GM12878 (cell line): ENCODE measurements around the gene PLA2G6. TPM values are rescaled to one million over a fixed set of nuclear protein-coding genes. Genes with fewer than 3 reads are reported as not detected.

Source experiments
- ATAC-seq: fragments of 200-7000 bp; cut with Tn5 transposase; 3 replicates; pipeline ENCODE4 v1.9.1; 2020; ENCODE audit warnings: mild to moderate bottlenecking, moderate library complexity
- BruUV-seq: library from RNA; stranded (reverse); fragments of 400-500 nt; replicated peaks from 2 replicates; lab custom pipeline; 2021; lab: Mats Ljungman, UMichigan
- CTCF ChIA-PET: fragments of 300-600 bp; sonication (Branson Sonifier 250); formaldehyde crosslinking; extraction: SDS; loops from one replicate; lab custom pipeline; 2021; ENCODE audit warnings: inconsistent platforms; lab: Yijun Ruan, JAX
- POLR2A ChIA-PET: fragments of 350-600 bp; formaldehyde crosslinking; extraction: SDS; loops from one replicate; lab custom pipeline; 2021; ENCODE audit warnings: inconsistent platforms; lab: Charles Lee
- RAD21 ChIA-PET: fragments of 300-600 bp; sonication (Branson Sonifier 250); formaldehyde crosslinking; loops from one replicate; lab custom pipeline; 2023; ENCODE audit warnings: antibody characterized with exemption; ENCODE audit not compliant: unreplicated experiment; lab: Charles Lee
- SMC1A ChIA-PET: fragments of 300-600 bp; sonication (Branson Sonifier 250); formaldehyde crosslinking; loops from one replicate; lab custom pipeline; 2023; ENCODE audit not compliant: unreplicated experiment, uncharacterized antibody; lab: Charles Lee
- DNase-seq: peaks from one replicate; pipeline ENCODE4 v3.0.0-alpha.2; 2011; ENCODE audit warnings: low read depth, low spot score
- FAIRE-seq: peaks from 3 replicates; lab custom pipeline; 2011; peaks lifted over from hg19 to GRCh38; lab: Jason Lieb, UNC
- H2AFZ ChIP-seq: 2 replicates; pipeline ENCODE4 v1.6.0; 2011; ENCODE audit warnings: low read depth, low read length, control low read depth; ENCODE audit not compliant: control insufficient read depth
- H3K27ac ChIP-seq: 2 replicates; pipeline ENCODE4 v1.5.1; 2011; ENCODE audit warnings: control low read depth; ENCODE audit not compliant: control insufficient read depth, insufficient read depth
- H3K27me3 ChIP-seq, 2 experiments: replicated peaks in 1 of 2; 2 replicates each; pipeline versions ENCODE4 v1.6.0 to v1.6.1; 2011; ENCODE audit warnings: low read length in 1 of 2; ENCODE audit not compliant: control insufficient read depth in 2 of 2, insufficient read depth in 2 of 2
- H3K36me3 ChIP-seq, 2 experiments: 2 replicates each; pipeline ENCODE4 v1.5.1; 2011; ENCODE audit warnings: low read length in 1 of 2; ENCODE audit not compliant: control insufficient read depth in 2 of 2, insufficient read depth in 2 of 2
- H3K4me1 ChIP-seq: 2 replicates; pipeline ENCODE4 v1.6.1; 2011; ENCODE audit warnings: mild to moderate bottlenecking, low read length, moderate library complexity, mixed read lengths; ENCODE audit not compliant: control insufficient read depth, insufficient read depth
- H3K4me2 ChIP-seq: 2 replicates; pipeline ENCODE4 v1.6.0; 2011; ENCODE audit warnings: control low read depth; ENCODE audit not compliant: control insufficient read depth, insufficient read depth
- H3K4me3 ChIP-seq: fragments of 200-600 bp; sonication (generic); 2 replicates; pipeline ENCODE4 v1.5.1; 2016
- H3K79me2 ChIP-seq: 2 replicates; pipeline ENCODE4 v1.6.0; 2011; ENCODE audit warnings: low read length; ENCODE audit not compliant: control insufficient read depth, insufficient read depth
- H3K9ac ChIP-seq: 2 replicates; pipeline ENCODE4 v1.8.0; 2011; ENCODE audit warnings: low read length, control low read depth, mixed read lengths; ENCODE audit not compliant: control insufficient read depth, insufficient read depth
- H3K9me3 ChIP-seq: replicated peaks from 3 replicates; pipeline ENCODE4 v1.5.1; 2011; ENCODE audit warnings: mild to moderate bottlenecking, low read length; ENCODE audit not compliant: control insufficient read depth, insufficient read depth
- H4K20me1 ChIP-seq: 2 replicates; pipeline ENCODE4 v1.6.0; 2011; ENCODE audit not compliant: control insufficient read depth, insufficient read depth
- CEBPZ ChIP-seq: fragments of 150-350 bp; IDR thresholded peaks from 2 replicates; pipeline ENCODE4 v1.6.1; 2016; ENCODE audit warnings: low read depth, low read length
- EP300 ChIP-seq, 2 experiments: fragments of 150-350 bp in 1 of 2; IDR thresholded peaks; 2 replicates each; pipeline ENCODE4 v1.6.1; 2011 to 2012; ENCODE audit warnings: low read depth in 2 of 2, low read length in 2 of 2, borderline replicate concordance in 1 of 2, improper control_type of control experiment in 1 of 2, inconsistent platforms in 1 of 2; ENCODE audit not compliant: control insufficient read depth in 1 of 2
- FOS ChIP-seq: IDR thresholded peaks from 3 replicates; pipeline ENCODE4 v1.6.1; 2011; ENCODE audit warnings: borderline replicate concordance; ENCODE audit not compliant: insufficient read length; ENCODE audit errors: extremely low read depth
- WGBS: methylation state at CpG from one replicate; pipeline ENCODE4 v1.1.6; 2016; ENCODE audit warnings: low lambda C conversion rate; ENCODE audit not compliant: insufficient replicate concordance, insufficient coverage; ENCODE audit errors: missing lambda C conversion rate; 5-methylcytosine and 5-hydroxymethylcytosine counted together
- in situ Hi-C: fragments of 300-500 bp; cut with MboI; formaldehyde crosslinking; loops from 9 replicates; pipeline ENCODE4 v1.14.3; 2018; ENCODE audit warnings: mixed read lengths
- intact Hi-C: fragments of 100-400 bp; cut with micrococcal nuclease; formaldehyde crosslinking; loops from one replicate; pipeline ENCODE4 v1.14.2; 2022; ENCODE audit not compliant: unreplicated experiment
- polyA plus RNA-seq, 11 experiments: library from polyadenylated mRNA; depleted of rRNA in 4 of 11; unstranded in 6 of 11; stranded (reverse) in 5 of 11; fragments of >200 nt; fragmentation: Nextera tagmentation in 4 of 11; fragmentation: Illumina TruSeq in 1 of 11; extraction: Ambion mirVana in 4 of 11; extraction: Trizol in 1 of 11; gene quantifications; 1 replicate in 1 of 11; 2 replicates in 10 of 11; pipeline versions ENCODE4 v1.2.1 to v1.2.3, GENCODE V29; 2011 to 2016; ENCODE audit warnings: inconsistent platforms in 2 of 11, missing spikeins in 2 of 11, low read depth in 1 of 11
- total RNA-seq, 4 experiments: library from RNA; depleted of rRNA in 3 of 4; stranded (reverse); fragments of >200 nt in 3 of 4; fragmentation: Illumina TruSeq in 1 of 4; extraction: Trizol in 1 of 4; gene quantifications; 2 replicates each; pipeline versions ENCODE4 v1.2.1 to v1.2.3, GENCODE V29; 2013 to 2021

Gene PLA2G6
- total and polyA plus RNA-seq, 10 of the 15 experiments (the other 5 are each of a cell fraction or from before 2014, with no cell fraction given), result 0.15 to 42.2 (median 15.8) TPM

- TF ChIP-seq FOS (no peak), CEBPZ (no peak), EP300 (IDR thresholded peaks at IDR 0.05; ENCODE audit: borderline replicate concordance in 1 of 2, control insufficient read depth in 1 of 2, low read depth in 2 of 2, low read length in 2 of 2) (no peak)
- no peak overlapping the region for H3K27ac ChIP-seq
- ChIA-PET SMC1A (no interaction called here), RAD21 (no interaction called here), CTCF (interaction anchor here (1.3 to 1.4 kb wide), 2 partner anchors 10 to 12 kb away, joined by 4 read pairs; no protein-coding TSS in a partner anchor), POLR2A (interaction anchor here (0.6 kb wide), 1 partner anchor 74 kb away, joined by 4 read pairs; no protein-coding TSS in a partner anchor)
- WGBS, result 93% methylated on average over 21 of the region's 21 CpGs
- no peaks in the 10 kb centered on the region; a peak in 2 of 4 replicates for H3K36me3 ChIP-seq
- no peaks in the 10 kb centered on the region for H3K27me3 ChIP-seq
- H3K9me3 ChIP-seq, result no peaks in the 10 kb centered on the region
- in situ Hi-C loops, result no loop called here
- H3K4me1 ChIP-seq, result no peaks in the 10 kb centered on the region
- ATAC-seq (no peak), FAIRE-seq (no peak), DNase-seq (no peak)
- no peaks in the 10 kb centered on the region for H3K79me2 ChIP-seq
- intact Hi-C loops, result no loop called here
- H3K4me3 ChIP-seq, result no peak overlapping the region
- no peak overlapping the region for H3K9ac ChIP-seq
- no peaks in the 10 kb centered on the region for H4K20me1 ChIP-seq
- no peak overlapping the region for H2AFZ ChIP-seq
- no peak overlapping the region for H3K4me2 ChIP-seq
- BruUV-seq, result no TSS peak
Measured at GRCh38 chr22:38124236-38124974, 57.2 kb downstream of the PLA2G6 start.
